DLD1 (cell line): ENCODE measurements around the gene RNF182.
"Not testable (repeated sequence)": the region's sequence is repeated elsewhere in the genome, so short reads cannot be mapped to it uniquely, and the experiment has no call there.

Experiments
- in situ Hi-C: cut with HindIII; loops from 2 replicates; pipeline ENCODE4 v1.10.0; 2017; ENCODE audit warnings: low sequenced_read_pairs

Gene RNF182

GRCh38 chr6:13952101-13952500, 27.3 kb downstream of the RNF182 start:
- in situ Hi-C loops = no loop called here

GRCh38 chr6:13953061-13953705, 28.4 kb downstream of the RNF182 start:
- in situ Hi-C loops = no loop called here

- in situ Hi-C loops = no loop called here
Observed at GRCh38 chr6:13965582-13966127, 40.9 kb downstream of the RNF182 start.

GRCh38 chr6:13971303-13971702, 46.6 kb downstream of the RNF182 start:
- in situ Hi-C loops = no loop called here

- in situ Hi-C loops = not testable (repeated sequence)
Observed at GRCh38 chr6:13972602-13973001, 47.9 kb downstream of the RNF182 start.

- in situ Hi-C loops = not testable (repeated sequence)
Observed at GRCh38 chr6:13973422-13973821, 48.7 kb downstream of the RNF182 start.

- in situ Hi-C loops = no loop called here
Observed at GRCh38 chr6:13978102-13978640, 53.4 kb downstream of the RNF182 start.

GRCh38 chr6:13978787-13979186, 54.0 kb downstream of the RNF182 start:
- in situ Hi-C loops = no loop called here

GRCh38 chr6:13979284-13980171, 54.8 kb downstream of the RNF182 start:
- in situ Hi-C loops = no loop called here

- in situ Hi-C loops = no loop called here
Observed at GRCh38 chr6:13980534-13980933, 55.8 kb downstream of the RNF182 start.

- in situ Hi-C loops = no loop called here
Observed at GRCh38 chr6:13985663-13986325, 61.0 kb downstream of the RNF182 start.

GRCh38 chr6:13986700-13987399, 62.1 kb downstream of the RNF182 start:
- in situ Hi-C loops = no loop called here

- in situ Hi-C loops = no loop called here
Observed at GRCh38 chr6:13987400-13987865, 62.7 kb downstream of the RNF182 start.

- in situ Hi-C loops = no loop called here
Observed at GRCh38 chr6:13988049-13988738, 63.4 kb downstream of the RNF182 start.

- in situ Hi-C loops = no loop called here
Observed at GRCh38 chr6:13988908-13989307, 64.2 kb downstream of the RNF182 start.

- in situ Hi-C loops = no loop called here
Observed at GRCh38 chr6:13989496-13990144, 64.9 kb downstream of the RNF182 start.

- in situ Hi-C loops = no loop called here
Observed at GRCh38 chr6:13990796-13991195, 66.0 kb downstream of the RNF182 start.

GRCh38 chr6:13991393-13991792, 66.6 kb downstream of the RNF182 start:
- in situ Hi-C loops = no loop called here

- in situ Hi-C loops = no loop called here
Observed at GRCh38 chr6:13992417-13993055, 67.8 kb downstream of the RNF182 start.
